Stimulated activated CD8-positive, alpha-beta memory T cell treated with anti-CD3 and anti-CD28 coated beads, Interleukin-15, amount 100 ng/mL, for 4 hours (primary cell): ENCODE measurements around the gene CHST11.

Experiments used
- DNase-seq, 2 donors: peaks; one replicate each; pipeline ENCODE4 v3.0.0-alpha.2; 2020; ENCODE audit warnings: low read depth in 2 of 2

Gene CHST11

GRCh38 chr12:104460041-104460719 lies 3.4 kb downstream of the CHST11 start:
- DNase-seq = no peak

- DNase-seq = no peak
Observed at GRCh38 chr12:104460973-104461698, 4.4 kb downstream of the CHST11 start.

GRCh38 chr12:104462325-104462724 lies 5.6 kb downstream of the CHST11 start:
- DNase-seq = no peak

DNA sequence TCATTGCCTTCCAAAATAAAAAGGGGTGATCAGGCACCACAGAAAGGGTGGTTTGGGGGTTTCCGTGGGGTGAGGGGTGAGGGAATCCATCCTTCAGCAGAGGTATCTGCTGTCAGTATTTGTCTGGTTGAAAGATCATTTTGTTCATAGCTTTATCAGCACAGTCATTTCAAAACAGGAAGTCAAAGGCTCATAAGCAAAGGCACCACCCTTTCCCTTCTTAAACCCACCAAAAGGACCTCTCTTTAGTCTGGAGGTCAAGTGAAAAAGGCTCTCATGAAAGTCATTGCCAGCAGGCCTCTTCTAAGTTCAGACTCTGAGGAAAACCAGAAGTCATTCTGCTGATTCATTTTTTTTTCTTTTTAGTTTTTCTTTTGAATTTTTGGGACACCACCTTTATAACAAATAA lies 6.2 kb downstream of the CHST11 start:
- no peak for DNase-seq

GRCh38 chr12:104463368-104463767 lies 6.6 kb downstream of the CHST11 start:
- no peak for DNase-seq

DNA sequence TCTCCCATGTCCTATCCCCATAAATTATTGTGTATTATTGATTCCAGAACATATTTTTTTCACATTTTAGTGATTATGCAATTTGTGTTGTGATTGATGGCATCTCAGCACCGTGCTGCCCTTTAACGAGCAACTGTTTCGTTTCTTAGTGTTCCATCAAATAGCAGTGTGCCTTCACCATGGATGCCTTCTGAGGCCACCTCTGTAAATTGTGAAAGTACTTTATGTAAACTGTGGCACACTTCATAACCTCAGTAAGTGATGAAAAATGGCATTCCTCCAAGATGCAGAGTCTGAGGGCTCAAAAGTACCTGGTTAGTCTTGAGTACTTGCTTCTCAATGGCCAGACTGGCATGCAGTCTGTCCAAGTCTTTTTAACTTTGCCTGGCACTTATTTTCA lies 8.2 kb downstream of the CHST11 start:
- DNase-seq = no peak

DNA sequence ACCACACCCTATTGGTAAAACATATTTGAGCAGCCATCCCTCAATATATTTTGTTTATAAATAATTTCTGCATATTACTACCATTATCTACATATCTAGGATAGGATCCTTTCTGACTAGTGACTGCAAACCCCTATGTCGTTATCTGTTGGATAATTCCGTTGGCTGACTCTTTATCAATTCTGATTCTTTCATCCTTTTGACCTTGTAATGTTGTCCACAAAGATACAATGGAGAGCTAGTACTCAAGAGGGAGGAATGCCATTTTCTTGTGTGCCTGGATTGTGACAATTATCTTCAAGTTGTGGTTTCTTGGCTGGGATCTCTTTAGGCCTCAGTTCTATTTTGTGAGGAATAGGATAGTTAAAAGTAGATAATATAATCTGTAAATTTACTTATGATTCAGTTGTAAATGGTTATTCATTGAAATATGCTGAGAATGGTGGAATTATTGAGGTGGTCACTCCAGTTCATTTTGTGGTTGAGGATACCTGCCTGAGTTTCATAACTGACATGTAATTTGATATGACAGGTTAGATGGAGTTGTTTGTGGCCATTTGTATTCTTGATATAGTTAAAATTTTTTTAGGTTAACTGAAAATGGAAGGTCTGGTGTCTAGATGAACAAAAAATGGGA lies 10.1 kb downstream of the CHST11 start:
- no peak for DNase-seq

- no peak for DNase-seq
Observed at GRCh38 chr12:104467346-104467837, 10.6 kb downstream of the CHST11 start.

- DNase-seq = no peak
Observed at GRCh38 chr12:104468371-104468770, 11.6 kb downstream of the CHST11 start.

DNA sequence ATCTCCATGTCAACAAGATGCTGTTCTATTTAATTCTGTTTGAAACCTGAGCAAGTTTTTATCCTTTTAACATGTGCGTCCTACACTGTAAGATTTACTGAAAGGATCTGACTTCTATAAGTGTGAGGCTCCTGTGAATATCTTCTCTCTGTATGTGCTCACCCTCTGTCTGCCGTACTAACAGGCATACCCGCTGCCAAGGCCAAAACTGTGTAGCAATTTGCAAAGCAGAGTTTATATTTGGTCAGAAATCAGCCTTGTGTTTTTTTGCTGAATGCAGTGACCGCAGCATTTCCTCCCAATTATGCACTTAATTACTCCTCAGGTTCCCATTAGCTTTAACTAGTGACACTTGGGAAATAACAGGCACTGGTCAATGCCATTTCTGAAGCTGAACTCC lies 12.3 kb downstream of the CHST11 start:
- DNase-seq = no peak

DNA sequence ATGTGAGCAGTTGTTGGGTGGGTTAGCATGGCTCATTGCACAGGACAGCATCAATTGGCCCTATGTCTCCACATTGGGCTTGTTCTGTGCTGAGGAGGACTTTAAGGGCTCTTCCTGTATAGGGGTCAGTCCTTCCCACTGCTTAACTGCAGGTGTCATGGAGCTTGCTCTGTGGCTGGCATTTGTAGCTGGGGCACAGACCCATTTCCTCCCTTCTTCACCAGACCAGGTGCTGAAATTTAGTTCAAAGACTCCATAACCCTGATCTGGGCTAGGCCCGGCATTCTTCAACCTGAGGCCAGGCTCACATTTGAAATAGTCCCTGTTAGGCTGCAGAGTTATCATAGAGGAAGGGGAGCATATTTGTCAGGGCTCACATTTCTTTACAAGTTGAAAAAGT lies 12.8 kb downstream of the CHST11 start:
- no peak for DNase-seq

DNA sequence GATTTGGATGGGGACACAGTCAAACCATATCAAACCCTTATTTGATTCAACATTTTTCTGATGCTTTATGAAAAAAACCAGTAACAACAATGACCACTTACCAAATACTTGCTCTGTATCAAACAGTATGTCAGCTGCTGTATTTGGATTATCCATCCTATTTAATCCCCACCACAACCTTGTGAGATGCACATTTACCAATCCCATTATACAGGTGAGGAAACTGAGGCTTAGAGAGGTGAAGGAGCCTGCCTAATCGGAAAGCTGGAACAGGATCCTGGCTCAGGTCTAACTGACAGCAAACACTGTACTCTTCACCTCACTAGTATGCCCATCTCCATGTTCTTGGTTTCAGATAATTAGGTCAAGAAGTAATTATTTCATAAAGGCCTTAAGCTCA lies 13.8 kb downstream of the CHST11 start:
- no peak for DNase-seq

GRCh38 chr12:104471336-104471735 lies 14.6 kb downstream of the CHST11 start:
- no peak for DNase-seq

DNA sequence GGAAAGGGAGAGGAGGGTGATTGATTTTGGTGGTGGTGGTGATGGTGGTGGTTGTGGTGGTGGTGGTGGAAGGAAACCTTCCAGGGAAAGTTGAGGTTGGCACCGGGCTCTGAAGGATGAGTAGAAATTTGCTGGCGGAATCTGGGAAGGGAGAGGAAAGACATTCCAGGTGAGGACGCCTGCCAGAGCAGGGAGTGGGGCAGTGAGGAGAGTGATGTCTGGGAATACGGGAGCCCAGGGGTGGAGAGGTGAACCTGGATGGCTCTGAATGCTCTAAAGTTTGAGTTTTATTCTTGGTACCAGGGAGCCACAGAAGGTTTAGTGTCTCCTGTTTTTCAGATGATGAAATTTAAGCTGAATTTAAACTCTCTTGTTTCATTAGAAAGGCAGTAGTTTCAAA lies 16.0 kb downstream of the CHST11 start:
- no peak for DNase-seq

DNA sequence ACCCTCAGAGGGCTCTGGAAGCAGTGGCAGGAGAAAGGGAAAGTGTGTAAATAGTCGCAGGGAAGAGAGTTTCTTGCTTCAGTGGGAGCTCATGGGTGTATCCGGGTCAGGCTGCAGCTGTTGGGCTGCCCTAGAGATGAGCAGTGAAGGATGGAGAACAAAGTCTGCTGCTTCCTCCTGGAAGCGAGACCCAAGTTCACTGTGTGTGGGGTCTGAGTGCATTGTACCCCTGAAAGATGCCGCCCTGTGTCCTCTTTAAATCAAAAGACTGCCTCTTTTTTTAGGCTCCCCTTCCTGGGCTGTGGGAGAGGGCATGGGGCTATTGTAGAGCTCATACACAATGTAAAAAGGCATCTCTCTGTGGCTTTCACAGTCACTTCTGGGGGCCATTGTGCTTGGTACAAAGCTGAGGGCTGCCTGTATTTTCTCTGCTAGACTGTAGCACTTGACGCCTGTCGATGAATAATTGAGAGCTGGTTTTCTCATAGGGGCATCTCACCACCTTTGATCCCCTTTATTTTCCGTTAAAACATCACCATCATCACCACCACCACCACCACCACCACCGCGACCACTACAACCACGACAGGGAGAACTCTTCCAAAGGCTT lies 16.7 kb downstream of the CHST11 start:
- no peak for DNase-seq

- DNase-seq = no peak
Observed at GRCh38 chr12:104475271-104475670, 18.5 kb downstream of the CHST11 start.

DNA sequence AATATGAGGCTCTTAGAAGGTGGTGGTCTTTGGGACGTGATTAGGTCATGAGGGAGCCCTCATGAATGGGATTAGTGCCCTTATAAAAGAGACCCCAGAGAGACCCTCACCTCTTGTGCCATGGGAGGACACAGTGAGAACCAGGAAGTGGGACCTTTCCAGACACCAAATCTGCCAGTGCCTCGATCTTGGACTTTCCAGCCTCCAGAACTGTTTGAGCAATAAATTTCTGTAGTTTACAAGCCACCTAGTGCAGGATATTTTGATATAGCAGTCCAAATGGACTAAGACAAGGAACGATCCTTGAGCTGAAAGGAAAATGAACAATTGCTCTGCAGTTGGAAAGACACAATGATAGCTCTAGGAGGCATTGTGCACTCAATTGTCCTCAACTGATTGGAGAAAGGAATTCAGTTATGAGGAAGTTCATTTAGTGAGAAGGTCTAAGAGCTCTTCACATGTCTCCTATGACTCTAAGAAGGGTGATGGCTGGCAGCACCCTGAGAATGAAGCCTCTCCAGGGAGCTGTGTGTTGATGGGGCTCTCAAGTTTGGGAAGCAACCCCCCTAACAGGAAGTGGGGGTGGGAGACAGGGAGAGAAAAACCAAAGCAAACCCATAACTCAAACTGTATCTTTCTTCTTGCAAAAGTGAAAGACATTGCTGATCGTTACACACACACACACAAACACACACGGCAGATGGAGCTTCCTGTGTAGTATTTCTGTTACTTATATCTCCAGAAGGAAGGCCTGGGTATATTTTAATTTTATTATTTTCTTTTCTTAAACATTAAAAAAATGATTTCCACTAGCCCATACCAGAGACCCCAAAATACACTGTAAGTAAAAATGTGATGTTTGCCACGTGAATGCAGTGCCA lies 21.0 kb downstream of the CHST11 start:
- DNase-seq = no peak

- no peak for DNase-seq
Observed at GRCh38 chr12:104478396-104479122, 21.8 kb downstream of the CHST11 start.

DNA sequence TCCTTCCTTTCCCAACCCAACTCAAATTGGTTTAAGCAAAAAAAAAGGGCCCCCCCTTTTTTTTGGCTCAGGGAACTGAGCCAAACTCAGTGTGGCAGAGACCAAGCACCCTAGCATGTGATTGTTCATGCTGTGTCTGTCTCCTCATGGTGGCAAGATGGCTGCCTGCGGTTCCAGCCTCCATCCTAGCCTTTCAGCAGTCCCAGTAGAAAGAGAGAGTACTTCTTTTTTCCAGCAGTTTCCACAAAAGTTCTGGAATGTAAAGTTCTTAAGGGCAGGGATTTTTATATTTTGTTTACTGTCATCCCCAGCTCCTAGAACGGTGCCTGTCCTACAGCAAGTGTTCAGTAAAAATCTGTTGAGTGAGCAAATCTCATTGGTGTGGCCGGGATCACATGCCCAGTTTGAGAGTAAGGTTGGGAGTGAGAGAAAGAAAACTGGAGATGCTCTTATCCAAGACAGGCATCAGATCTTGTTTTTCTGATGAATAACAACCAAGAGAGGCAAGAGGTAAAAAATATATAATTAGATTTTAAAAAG lies 22.4 kb downstream of the CHST11 start:
- DNase-seq = no peak

DNA sequence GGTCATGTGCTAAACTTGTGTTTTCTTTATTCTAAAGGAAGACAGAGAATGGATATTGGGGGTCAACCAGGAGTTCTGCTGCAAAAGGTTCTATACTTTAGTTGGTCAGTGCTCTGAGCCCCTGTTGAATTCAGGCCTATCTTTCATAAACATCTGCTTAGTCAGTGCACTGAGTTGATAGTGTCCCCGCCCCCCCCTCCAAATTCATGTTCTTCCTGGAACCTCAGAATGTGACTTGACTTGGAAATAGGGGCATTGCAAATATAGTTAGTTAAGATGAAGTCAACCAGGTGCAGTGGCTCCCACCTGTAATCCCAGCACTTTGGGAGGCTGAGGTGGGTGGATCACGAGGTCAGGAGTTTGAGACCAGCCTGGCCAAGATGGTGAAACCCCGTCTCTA lies 23.3 kb downstream of the CHST11 start:
- no peak for DNase-seq
